Measurements from ENCODE around the gene CNPPD1. TPM values are rescaled to one million over a fixed set of nuclear protein-coding genes. Genes with fewer than 3 reads are reported as not detected.

CNPPD1 gene
- total and polyA plus RNA-seq, 2 of the 8 experiments (the other 6 are each of a cell fraction or from before 2014, with no cell fraction given) = 32.9 to 35.9 TPM

DNA sequence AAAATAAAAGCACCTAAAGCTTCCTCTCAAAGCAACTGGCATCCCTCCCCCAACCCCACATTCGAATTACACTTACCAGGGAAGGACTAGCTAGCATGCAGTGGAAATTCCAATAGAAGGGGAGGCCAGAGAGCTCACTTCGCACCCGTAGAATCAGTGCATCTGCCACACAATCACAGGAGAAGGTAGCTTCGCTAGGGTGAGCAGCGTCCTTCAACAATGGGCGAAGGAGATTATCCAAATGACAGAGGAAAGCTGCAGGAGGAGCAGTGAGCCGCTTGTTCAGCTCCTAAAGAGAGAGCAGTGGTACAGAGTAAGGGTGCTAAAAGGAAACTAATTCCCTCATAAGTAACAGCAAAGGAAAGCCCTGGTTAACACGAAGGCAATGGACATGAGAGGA is 19.3 kb downstream of the CNPPD1 start (continued):
- TF ChIP-seq, protein P1, sequence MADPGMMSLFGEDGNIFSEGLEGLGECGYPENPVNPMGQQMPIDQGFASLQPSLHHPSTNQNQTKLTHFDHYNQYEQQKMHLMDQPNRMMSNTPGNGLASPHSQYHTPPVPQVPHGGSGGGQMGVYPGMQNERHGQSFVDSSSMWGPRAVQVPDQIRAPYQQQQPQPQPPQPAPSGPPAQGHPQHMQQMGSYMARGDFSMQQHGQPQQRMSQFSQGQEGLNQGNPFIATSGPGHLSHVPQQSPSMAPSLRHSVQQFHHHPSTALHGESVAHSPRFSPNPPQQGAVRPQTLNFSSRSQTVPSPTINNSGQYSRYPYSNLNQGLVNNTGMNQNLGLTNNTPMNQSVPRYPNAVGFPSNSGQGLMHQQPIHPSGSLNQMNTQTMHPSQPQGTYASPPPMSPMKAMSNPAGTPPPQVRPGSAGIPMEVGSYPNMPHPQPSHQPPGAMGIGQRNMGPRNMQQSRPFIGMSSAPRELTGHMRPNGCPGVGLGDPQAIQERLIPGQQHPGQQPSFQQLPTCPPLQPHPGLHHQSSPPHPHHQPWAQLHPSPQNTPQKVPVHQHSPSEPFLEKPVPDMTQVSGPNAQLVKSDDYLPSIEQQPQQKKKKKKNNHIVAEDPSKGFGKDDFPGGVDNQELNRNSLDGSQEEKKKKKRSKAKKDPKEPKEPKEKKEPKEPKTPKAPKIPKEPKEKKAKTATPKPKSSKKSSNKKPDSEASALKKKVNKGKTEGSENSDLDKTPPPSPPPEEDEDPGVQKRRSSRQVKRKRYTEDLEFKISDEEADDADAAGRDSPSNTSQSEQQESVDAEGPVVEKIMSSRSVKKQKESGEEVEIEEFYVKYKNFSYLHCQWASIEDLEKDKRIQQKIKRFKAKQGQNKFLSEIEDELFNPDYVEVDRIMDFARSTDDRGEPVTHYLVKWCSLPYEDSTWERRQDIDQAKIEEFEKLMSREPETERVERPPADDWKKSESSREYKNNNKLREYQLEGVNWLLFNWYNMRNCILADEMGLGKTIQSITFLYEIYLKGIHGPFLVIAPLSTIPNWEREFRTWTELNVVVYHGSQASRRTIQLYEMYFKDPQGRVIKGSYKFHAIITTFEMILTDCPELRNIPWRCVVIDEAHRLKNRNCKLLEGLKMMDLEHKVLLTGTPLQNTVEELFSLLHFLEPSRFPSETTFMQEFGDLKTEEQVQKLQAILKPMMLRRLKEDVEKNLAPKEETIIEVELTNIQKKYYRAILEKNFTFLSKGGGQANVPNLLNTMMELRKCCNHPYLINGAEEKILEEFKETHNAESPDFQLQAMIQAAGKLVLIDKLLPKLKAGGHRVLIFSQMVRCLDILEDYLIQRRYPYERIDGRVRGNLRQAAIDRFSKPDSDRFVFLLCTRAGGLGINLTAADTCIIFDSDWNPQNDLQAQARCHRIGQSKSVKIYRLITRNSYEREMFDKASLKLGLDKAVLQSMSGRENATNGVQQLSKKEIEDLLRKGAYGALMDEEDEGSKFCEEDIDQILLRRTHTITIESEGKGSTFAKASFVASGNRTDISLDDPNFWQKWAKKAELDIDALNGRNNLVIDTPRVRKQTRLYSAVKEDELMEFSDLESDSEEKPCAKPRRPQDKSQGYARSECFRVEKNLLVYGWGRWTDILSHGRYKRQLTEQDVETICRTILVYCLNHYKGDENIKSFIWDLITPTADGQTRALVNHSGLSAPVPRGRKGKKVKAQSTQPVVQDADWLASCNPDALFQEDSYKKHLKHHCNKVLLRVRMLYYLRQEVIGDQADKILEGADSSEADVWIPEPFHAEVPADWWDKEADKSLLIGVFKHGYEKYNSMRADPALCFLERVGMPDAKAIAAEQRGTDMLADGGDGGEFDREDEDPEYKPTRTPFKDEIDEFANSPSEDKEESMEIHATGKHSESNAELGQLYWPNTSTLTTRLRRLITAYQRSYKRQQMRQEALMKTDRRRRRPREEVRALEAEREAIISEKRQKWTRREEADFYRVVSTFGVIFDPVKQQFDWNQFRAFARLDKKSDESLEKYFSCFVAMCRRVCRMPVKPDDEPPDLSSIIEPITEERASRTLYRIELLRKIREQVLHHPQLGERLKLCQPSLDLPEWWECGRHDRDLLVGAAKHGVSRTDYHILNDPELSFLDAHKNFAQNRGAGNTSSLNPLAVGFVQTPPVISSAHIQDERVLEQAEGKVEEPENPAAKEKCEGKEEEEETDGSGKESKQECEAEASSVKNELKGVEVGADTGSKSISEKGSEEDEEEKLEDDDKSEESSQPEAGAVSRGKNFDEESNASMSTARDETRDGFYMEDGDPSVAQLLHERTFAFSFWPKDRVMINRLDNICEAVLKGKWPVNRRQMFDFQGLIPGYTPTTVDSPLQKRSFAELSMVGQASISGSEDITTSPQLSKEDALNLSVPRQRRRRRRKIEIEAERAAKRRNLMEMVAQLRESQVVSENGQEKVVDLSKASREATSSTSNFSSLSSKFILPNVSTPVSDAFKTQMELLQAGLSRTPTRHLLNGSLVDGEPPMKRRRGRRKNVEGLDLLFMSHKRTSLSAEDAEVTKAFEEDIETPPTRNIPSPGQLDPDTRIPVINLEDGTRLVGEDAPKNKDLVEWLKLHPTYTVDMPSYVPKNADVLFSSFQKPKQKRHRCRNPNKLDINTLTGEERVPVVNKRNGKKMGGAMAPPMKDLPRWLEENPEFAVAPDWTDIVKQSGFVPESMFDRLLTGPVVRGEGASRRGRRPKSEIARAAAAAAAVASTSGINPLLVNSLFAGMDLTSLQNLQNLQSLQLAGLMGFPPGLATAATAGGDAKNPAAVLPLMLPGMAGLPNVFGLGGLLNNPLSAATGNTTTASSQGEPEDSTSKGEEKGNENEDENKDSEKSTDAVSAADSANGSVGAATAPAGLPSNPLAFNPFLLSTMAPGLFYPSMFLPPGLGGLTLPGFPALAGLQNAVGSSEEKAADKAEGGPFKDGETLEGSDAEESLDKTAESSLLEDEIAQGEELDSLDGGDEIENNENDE (IDR thresholded peaks at IDR 0.05; ENCODE audit: insufficient replicate concordance, low read length) = no peak
- no peak for TF ChIP-seq CHD2 (IDR thresholded peaks at IDR 0.05; ENCODE audit: low read length)
- TF ChIP-seq BRCA1 (IDR thresholded peaks at IDR 0.05; ENCODE audit: low read depth, low read length) = no peak
- TF ChIP-seq, protein P2, sequence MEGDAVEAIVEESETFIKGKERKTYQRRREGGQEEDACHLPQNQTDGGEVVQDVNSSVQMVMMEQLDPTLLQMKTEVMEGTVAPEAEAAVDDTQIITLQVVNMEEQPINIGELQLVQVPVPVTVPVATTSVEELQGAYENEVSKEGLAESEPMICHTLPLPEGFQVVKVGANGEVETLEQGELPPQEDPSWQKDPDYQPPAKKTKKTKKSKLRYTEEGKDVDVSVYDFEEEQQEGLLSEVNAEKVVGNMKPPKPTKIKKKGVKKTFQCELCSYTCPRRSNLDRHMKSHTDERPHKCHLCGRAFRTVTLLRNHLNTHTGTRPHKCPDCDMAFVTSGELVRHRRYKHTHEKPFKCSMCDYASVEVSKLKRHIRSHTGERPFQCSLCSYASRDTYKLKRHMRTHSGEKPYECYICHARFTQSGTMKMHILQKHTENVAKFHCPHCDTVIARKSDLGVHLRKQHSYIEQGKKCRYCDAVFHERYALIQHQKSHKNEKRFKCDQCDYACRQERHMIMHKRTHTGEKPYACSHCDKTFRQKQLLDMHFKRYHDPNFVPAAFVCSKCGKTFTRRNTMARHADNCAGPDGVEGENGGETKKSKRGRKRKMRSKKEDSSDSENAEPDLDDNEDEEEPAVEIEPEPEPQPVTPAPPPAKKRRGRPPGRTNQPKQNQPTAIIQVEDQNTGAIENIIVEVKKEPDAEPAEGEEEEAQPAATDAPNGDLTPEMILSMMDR (IDR thresholded peaks at IDR 0.05; ENCODE audit: control extremely low read depth in 1 of 3, insufficient read depth in 1 of 3, low read depth in 1 of 3, low read length in 3 of 3) = no peak
- TF ChIP-seq POLR2A (IDR thresholded peaks at IDR 0.05; ENCODE audit: control extremely low read depth in 1 of 2, low read depth in 2 of 2, low read length in 2 of 2) = no peak
- TF ChIP-seq, protein P3, sequence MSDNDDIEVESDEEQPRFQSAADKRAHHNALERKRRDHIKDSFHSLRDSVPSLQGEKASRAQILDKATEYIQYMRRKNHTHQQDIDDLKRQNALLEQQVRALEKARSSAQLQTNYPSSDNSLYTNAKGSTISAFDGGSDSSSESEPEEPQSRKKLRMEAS (IDR thresholded peaks at IDR 0.05) = no peak
- TF ChIP-seq RAD21 (IDR thresholded peaks at IDR 0.05 in 1 of 2, conservative IDR thresholded peaks at IDR 0.05 in 1 of 2; ENCODE audit: low read depth in 2 of 2, low read length in 2 of 2) = no peak
- TF ChIP-seq, protein P4, sequence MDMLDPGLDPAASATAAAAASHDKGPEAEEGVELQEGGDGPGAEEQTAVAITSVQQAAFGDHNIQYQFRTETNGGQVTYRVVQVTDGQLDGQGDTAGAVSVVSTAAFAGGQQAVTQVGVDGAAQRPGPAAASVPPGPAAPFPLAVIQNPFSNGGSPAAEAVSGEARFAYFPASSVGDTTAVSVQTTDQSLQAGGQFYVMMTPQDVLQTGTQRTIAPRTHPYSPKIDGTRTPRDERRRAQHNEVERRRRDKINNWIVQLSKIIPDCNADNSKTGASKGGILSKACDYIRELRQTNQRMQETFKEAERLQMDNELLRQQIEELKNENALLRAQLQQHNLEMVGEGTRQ (IDR thresholded peaks at IDR 0.05; ENCODE audit: low read length) = no peak

All from H1 (cell line).